Esophagus squamous epithelium (tissue), 5 donors: ENCODE measurements around the gene NNAT. TPM values are rescaled to one million over a fixed set of nuclear protein-coding genes. Genes with fewer than 3 reads are reported as not detected.
"Not testable (repeated sequence)": the region's sequence is repeated elsewhere in the genome, so short reads cannot be mapped to it uniquely, and the experiment has no call there.

Experiments
- DNase-seq: peaks from one replicate; lab custom pipeline; 2025; lab: John Stamatoyannopoulos, UW
- H3K27ac ChIP-seq, 4 donors: fragments of 200-600 bp; sonication (generic); one replicate each; pipeline ENCODE4 v1.5.1; 2016 to 2019; ENCODE audit warnings: mild to moderate bottlenecking in 1 of 4
- H3K27me3 ChIP-seq, 4 donors: fragments of 200-600 bp; sonication (generic); 1 replicate in 3 of 4; 2 replicates in 1 of 4; pipeline versions ENCODE4 v1.5.1 to v1.6.0; 2017 to 2021; ENCODE audit warnings: antibody characterized with exemption in 1 of 4
- H3K36me3 ChIP-seq, 3 donors: fragments of 200-600 bp; sonication (generic); one replicate each; pipeline ENCODE4 v1.5.1; 2016 to 2019
- H3K4me1 ChIP-seq, 3 donors: fragments of 200-600 bp; sonication (generic); one replicate each; pipeline ENCODE4 v1.5.1; 2017 to 2019
- H3K4me3 ChIP-seq, 4 donors: fragments of 200-600 bp; sonication (generic); 1 replicate in 3 of 4; 2 replicates in 1 of 4; pipeline ENCODE4 v1.5.1; 2016 to 2019; ENCODE audit warnings: mild to moderate bottlenecking in 2 of 4, moderate library complexity in 1 of 4
- H3K9me3 ChIP-seq, 3 donors: fragments of 200-600 bp; sonication (generic); one replicate each; pipeline ENCODE4 v1.5.1; 2016 to 2019
- CTCF ChIP-seq, 6 experiments: fragments of 450-650 bp in 4 of 6; fragments of 200-600 bp in 2 of 6; sonication (generic) in 2 of 6; IDR thresholded peaks; one replicate each; pipeline ENCODE4 v1.5.1; 2016 to 2019; ENCODE audit warnings: antibody characterized with exemption in 6 of 6, mild to moderate bottlenecking in 4 of 6, moderate library complexity in 4 of 6
- POLR2A ChIP-seq, 4 donors: fragments of 450-650 bp; IDR thresholded peaks; one replicate each; pipeline ENCODE4 v1.6.1; 2017; ENCODE audit warnings: antibody characterized with exemption in 4 of 4, mild to moderate bottlenecking in 4 of 4, moderate library complexity in 3 of 4
- WGBS, 2 donors: methylation state at CpG; one replicate each; pipeline ENCODE4 v1.1.5; 2018; 5-methylcytosine and 5-hydroxymethylcytosine counted together
- intact Hi-C: fragments of 100-400 bp; cut with DNase I; formaldehyde crosslinking; loops from one replicate; pipeline ENCODE4 v1.15.0; 2022
- total RNA-seq, 4 donors: library from RNA; depleted of rRNA; stranded (reverse); fragments of >200 nt; gene quantifications; one replicate each; pipeline ENCODE4 v1.1.0, GENCODE V29; 2016
- donor health status: DM: yes; HTN: yes; CAD: no.

Gene NNAT
- total RNA-seq, 4 donors from 2014 or later, result 0.76 to 1.9 (median 1.9) TPM; not detected in 1

DNA sequence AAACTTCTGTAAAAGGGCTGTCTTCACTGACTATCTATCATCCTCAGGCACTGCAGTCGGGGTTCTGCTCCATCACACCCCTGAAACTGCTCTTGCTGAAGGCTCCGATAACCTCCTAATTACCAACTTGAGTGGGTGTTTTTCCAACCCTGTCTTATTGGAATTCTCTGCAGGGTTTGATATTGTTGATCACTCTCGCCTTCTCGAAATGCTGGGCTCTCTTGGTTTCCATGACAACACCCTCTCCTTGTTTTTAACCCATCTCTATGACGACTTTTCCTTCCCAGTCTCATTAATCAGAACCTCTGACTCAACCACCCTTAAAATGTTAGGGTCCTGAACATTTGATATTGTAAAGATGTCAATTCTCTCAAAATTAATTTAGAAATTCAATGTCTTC lies 39.4 kb upstream of the NNAT start:
- Histone ChIP-seq H3K9me3 (no peaks in the 10 kb centered on the region), H3K4me3 (no peak overlapping the region), H3K27ac (no peak overlapping the region), H3K27me3 (peaks cover 0 to 17% (median 0%) of the 10 kb centered on the region in 4 donors), H3K36me3 (no peaks in the 10 kb centered on the region), H3K4me1 (peaks cover 0 to 5% (median 0%) of the 10 kb centered on the region in 3 donors)
- 81 to 84% methylated on average over 5 of the region's 5 CpGs for WGBS, 2 donors
- no peak for TF ChIP-seq CTCF (IDR thresholded peaks at IDR 0.05)
- no peak for TF ChIP-seq POLR2A (IDR thresholded peaks at IDR 0.05)
- no peak for DNase-seq
- intact Hi-C loops, result no loop called here

- no peaks in the 10 kb centered on the region for H3K36me3 ChIP-seq
- H3K4me1 ChIP-seq, result peaks cover 0 to 5% (median 0%) of the 10 kb centered on the region in 3 donors
- H3K9me3 ChIP-seq, result no peaks in the 10 kb centered on the region
- no peak for DNase-seq
- 48 to 71% methylated on average over 3 of the region's 3 CpGs for WGBS, 2 donors
- intact Hi-C loops, result no loop called here
- TF ChIP-seq CTCF (IDR thresholded peaks at IDR 0.05), result no peak
- no peak for TF ChIP-seq POLR2A (IDR thresholded peaks at IDR 0.05)
- no peaks in the 10 kb centered on the region for H3K27me3 ChIP-seq
- H3K27ac ChIP-seq, result no peak overlapping the region
- H3K4me3 ChIP-seq, result no peak overlapping the region
Measured at GRCh38 chr20:37484331-37484730, 36.7 kb upstream of the NNAT start.

DNA sequence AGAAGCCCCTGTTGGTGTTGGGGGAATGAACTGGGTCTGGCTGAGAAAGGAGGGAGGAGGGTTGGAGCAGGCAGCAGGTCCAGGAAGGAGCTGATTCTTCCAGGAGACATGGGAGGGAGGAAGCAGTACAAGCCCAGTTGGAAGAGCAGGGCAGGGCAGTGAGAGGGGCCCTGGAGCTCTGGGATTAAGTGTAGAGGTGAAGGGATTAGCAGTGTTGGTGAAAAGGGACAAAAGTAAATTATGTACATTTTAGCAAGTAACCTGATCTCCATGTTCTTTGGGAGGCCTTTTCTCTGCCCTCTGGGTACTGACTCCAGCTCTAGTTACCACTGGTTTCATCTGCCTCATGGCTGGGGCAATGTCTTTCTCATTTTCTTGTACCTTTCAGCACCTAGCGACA lies 34.8 kb upstream of the NNAT start:
- H3K4me3 ChIP-seq, DNase-seq, H3K27me3 ChIP-seq, H3K4me1 ChIP-seq, H3K36me3 ChIP-seq, H3K27ac ChIP-seq, intact Hi-C loops, H3K9me3 ChIP-seq: not testable (repeated sequence)
- WGBS, 2 donors, result 73 to 89% methylated on average over 1 of the region's 1 CpG

- TF ChIP-seq POLR2A (IDR thresholded peaks at IDR 0.05) (no peak), CTCF (IDR thresholded peaks at IDR 0.05) (no peak)
- intact Hi-C loops, result no loop called here
- no peak for DNase-seq
- WGBS, 2 donors, result 69 to 80% methylated on average over 7 of the region's 7 CpGs
- H3K36me3 ChIP-seq, result peaks cover 0 to 20% (median 0%) of the 10 kb centered on the region in 3 donors
- no peak overlapping the region for H3K4me3 ChIP-seq
- H3K9me3 ChIP-seq, result no peaks in the 10 kb centered on the region
- H3K27me3 ChIP-seq, result no peaks in the 10 kb centered on the region
- no peaks in the 10 kb centered on the region for H3K4me1 ChIP-seq
- H3K27ac ChIP-seq, result no peak overlapping the region
Measured at GRCh38 chr20:37490663-37491350, 30.2 kb upstream of the NNAT start.

- Histone ChIP-seq H3K9me3 (no peaks in the 10 kb centered on the region), H3K4me1 (no peaks in the 10 kb centered on the region), H3K36me3 (peaks cover 0 to 20% (median 0%) of the 10 kb centered on the region in 3 donors), H3K27me3 (no peaks in the 10 kb centered on the region), H3K27ac (no peak overlapping the region), H3K4me3 (no peak overlapping the region)
- DNase-seq, result no peak
- WGBS, 2 donors, result 84 to 88% methylated on average over 4 to 6 of the region's 6 CpGs
- no peak for TF ChIP-seq CTCF (IDR thresholded peaks at IDR 0.05)
- TF ChIP-seq POLR2A (IDR thresholded peaks at IDR 0.05), result no peak
- intact Hi-C loops, result no loop called here
Measured at GRCh38 chr20:37492096-37492625, 28.9 kb upstream of the NNAT start.
